Lung (tissue), 12 donors: ENCODE results near the gene CRACDL. TPM values are rescaled to one million over a fixed set of nuclear protein-coding genes. Genes with fewer than 3 reads are reported as not detected.

Experiments
- ATAC-seq: fragments of 200-7000 bp; cut with Tn5 transposase; one replicate; pipeline ENCODE4 v1.9.1; 2020; ENCODE audit warnings: moderate number of reproducible peaks; ENCODE audit not compliant: insufficient read depth, low FRiP score
- DNase-seq, 3 donors: peaks; one replicate each; pipeline ENCODE4 v3.0.0-alpha.2; 2013 to 2017
- H3K27ac ChIP-seq, 2 donors: one replicate each; pipeline ENCODE4 v1.5.1; 2013; ENCODE audit warnings: mild to moderate bottlenecking in 2 of 2, moderate library complexity in 2 of 2, control low read depth in 1 of 2, inconsistent platforms in 1 of 2, low read depth in 1 of 2, low read length in 1 of 2
- H3K27me3 ChIP-seq, 3 donors: one replicate each; pipeline ENCODE4 v1.5.1; 2013; ENCODE audit warnings: low read length in 2 of 3; ENCODE audit not compliant: control insufficient read depth in 3 of 3, insufficient read depth in 3 of 3
- H3K36me3 ChIP-seq, 4 donors: one replicate each; pipeline ENCODE4 v1.5.1; 2013; ENCODE audit warnings: low read length in 4 of 4, mild to moderate bottlenecking in 1 of 4, moderate library complexity in 1 of 4; ENCODE audit not compliant: control insufficient read depth in 4 of 4, insufficient read depth in 4 of 4
- H3K4me1 ChIP-seq, 5 donors: one replicate each; pipeline ENCODE4 v1.5.1; 2013; ENCODE audit warnings: low read length in 5 of 5, mild to moderate bottlenecking in 2 of 5, moderate library complexity in 1 of 5; ENCODE audit not compliant: control insufficient read depth in 5 of 5, insufficient read depth in 5 of 5
- H3K4me3 ChIP-seq: one replicate; pipeline ENCODE4 v1.5.1; 2013; ENCODE audit warnings: mild to moderate bottlenecking, control low read depth, moderate library complexity
- H3K9ac ChIP-seq, 2 donors: one replicate each; pipeline ENCODE4 v1.5.1; 2013; ENCODE audit warnings: low read length in 2 of 2, control low read depth in 1 of 2; ENCODE audit not compliant: insufficient read depth in 1 of 2
- H3K9me3 ChIP-seq, 4 donors: one replicate each; pipeline ENCODE4 v1.5.1; 2013; ENCODE audit warnings: low read length in 3 of 4, mild to moderate bottlenecking in 1 of 4, moderate library complexity in 1 of 4; ENCODE audit not compliant: control insufficient read depth in 4 of 4, insufficient read depth in 3 of 4
- CTCF ChIP-seq: IDR thresholded peaks from 2 replicates; pipeline ENCODE4 v1.5.1; 2012; ENCODE audit warnings: mild to moderate bottlenecking; ENCODE audit errors: control extremely low read depth, extremely low read depth
- WGBS, 2 donors: extraction: QIAGEN DNeasy Blood & Tissue Kit; methylation state at CpG; one replicate each; pipeline ENCODE4 v1.1.7; 2013; 5-methylcytosine and 5-hydroxymethylcytosine counted together
- polyA plus RNA-seq, 2 donors: library from polyadenylated mRNA; stranded (reverse); fragments of 200-250 nt; gene quantifications; one replicate each; pipeline ENCODE4 v1.2.1, GENCODE V29; 2013
- total RNA-seq, 2 donors: library from RNA; depleted of rRNA in 1 of 2; stranded (reverse); fragments of >200 nt in 1 of 2; gene quantifications; one replicate each; pipeline ENCODE4 v1.2.1, GENCODE V29; 2014 to 2021
- donor health status: control.
- donor health status: control.
- donor health status: Bipolar disorder and iron deficiency.
- donor health status: healthy.
- donor health status: DM: yes; HTN: yes; CAD: no.

Gene CRACDL
- total and polyA plus RNA-seq, 4 donors, result 8.9 to 28.3 (median 13.2) TPM

- no peak overlapping the region for H3K4me3 ChIP-seq
- H3K27ac ChIP-seq, result no peak overlapping the region
- WGBS, 2 donors, result 96 to 98% methylated on average over 5 of the region's 5 CpGs
- TF ChIP-seq CTCF, result no peak
- ATAC-seq, result no peak
- H3K27me3 ChIP-seq, result peaks cover 0 to 3% (median 0%) of the 10 kb centered on the region in 3 donors
- H3K9ac ChIP-seq, result no peak overlapping the region
- no peaks in the 10 kb centered on the region for H3K36me3 ChIP-seq
- no peaks in the 10 kb centered on the region for H3K4me1 ChIP-seq
- DNase-seq, result no peak
- H3K9me3 ChIP-seq, result peaks cover 0 to 5% (median 4%) of the 10 kb centered on the region in 4 donors
Measured at GRCh38 chr2:98854682-98855081, 81.3 kb downstream of the CRACDL start.

DNA sequence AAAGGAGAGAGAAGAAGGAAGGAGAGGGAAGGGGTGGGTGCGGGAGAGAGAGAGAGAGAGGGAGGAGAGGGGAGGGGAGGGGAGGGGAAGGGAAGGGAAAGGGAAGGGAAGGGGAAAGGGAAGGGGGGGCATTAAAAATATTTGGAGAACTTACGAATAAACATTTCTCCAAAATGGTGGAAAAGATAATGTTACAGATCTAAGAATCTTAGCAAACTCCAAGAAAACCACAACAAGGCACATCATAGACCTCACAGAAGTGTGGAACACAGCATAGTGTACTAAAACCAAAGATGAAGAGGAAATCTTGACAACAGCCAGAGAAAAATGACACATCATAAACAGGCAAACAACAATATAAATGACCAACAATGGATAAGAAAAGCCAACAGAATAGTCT is 83.1 kb downstream of the CRACDL start:
- no peaks in the 10 kb centered on the region for H3K36me3 ChIP-seq
- peaks cover 0 to 5% (median under 1%) of the 10 kb centered on the region in 4 donors for H3K9me3 ChIP-seq
- 70 to 72% methylated on average over 2 of the region's 2 CpGs for WGBS, 2 donors
- ATAC-seq (no peak), DNase-seq (no peak)
- peaks cover 0 to 3% (median 0%) of the 10 kb centered on the region in 3 donors for H3K27me3 ChIP-seq
- no peak overlapping the region for H3K27ac ChIP-seq
- H3K4me1 ChIP-seq, result no peaks in the 10 kb centered on the region
- H3K9ac ChIP-seq, result no peak overlapping the region
- H3K4me3 ChIP-seq, result no peak overlapping the region
- no peak for TF ChIP-seq CTCF

- no peak for ATAC-seq
- WGBS, 2 donors, result 87 to 95% methylated on average over 10 of the region's 10 CpGs
- DNase-seq, result no peak
- H3K9ac ChIP-seq, result no peak overlapping the region
- no peaks in the 10 kb centered on the region for H3K36me3 ChIP-seq
- H3K9me3 ChIP-seq, result no peaks in the 10 kb centered on the region
- no peak overlapping the region for H3K4me3 ChIP-seq
- no peaks in the 10 kb centered on the region for H3K4me1 ChIP-seq
- H3K27me3 ChIP-seq, result peaks cover 0 to 3% (median 0%) of the 10 kb centered on the region in 3 donors
- no peak overlapping the region for H3K27ac ChIP-seq
- TF ChIP-seq CTCF, result no peak
Measured at GRCh38 chr2:98850074-98850473, 86.0 kb downstream of the CRACDL start.

DNA sequence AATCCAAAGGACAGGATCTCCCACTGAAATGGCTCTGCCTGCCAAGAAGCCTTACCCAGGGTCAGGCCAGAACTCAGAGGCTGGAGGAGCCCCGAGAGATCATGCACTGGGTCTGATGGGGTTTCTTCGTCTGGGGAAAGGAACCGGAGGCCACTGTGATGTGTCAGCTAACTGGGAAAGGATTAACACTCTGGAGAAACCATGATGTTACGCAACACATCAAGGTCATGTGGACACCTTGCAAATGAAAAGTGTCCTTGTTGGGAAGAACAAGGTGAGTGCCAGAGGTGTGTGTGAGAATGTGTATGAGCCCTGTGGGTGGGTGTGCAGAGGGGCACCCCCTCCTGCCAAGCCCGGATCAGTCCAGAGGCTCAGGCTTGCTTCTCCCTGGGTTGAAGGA is 86.9 kb downstream of the CRACDL start:
- no peak for TF ChIP-seq CTCF

More for the DNA sequence above, 86.9 kb downstream of the CRACDL start:
- no peak overlapping the region for H3K4me3 ChIP-seq
- DNase-seq, result no peak
- H3K4me1 ChIP-seq, result no peaks in the 10 kb centered on the region
- H3K27ac ChIP-seq, result no peak overlapping the region
- 84 to 88% methylated on average over 5 of the region's 5 CpGs for WGBS, 2 donors
- H3K27me3 ChIP-seq, result peaks cover 0 to 3% (median 0%) of the 10 kb centered on the region in 3 donors
- no peaks in the 10 kb centered on the region for H3K36me3 ChIP-seq
- no peaks in the 10 kb centered on the region for H3K9me3 ChIP-seq
- no peak for ATAC-seq
- no peak overlapping the region for H3K9ac ChIP-seq
